GM13977 (cell line): ENCODE results near the gene SHANK2.

Source experiments
- DNase-seq: peaks from one replicate; pipeline ENCODE4 v3.0.0; 2012; ENCODE audit warnings: low spot score
- CTCF ChIP-seq: IDR thresholded peaks from 2 replicates; pipeline ENCODE4 v1.5.1; 2012; ENCODE audit warnings: mild to moderate bottlenecking, control low read depth; ENCODE audit not compliant: insufficient read depth; ENCODE audit errors: extremely low read depth, missing control alignments
- in situ Hi-C: fragments of 300-500 bp; cut with MboI; formaldehyde crosslinking; loops from one replicate; pipeline ENCODE4 v1.12.0; 2022; ENCODE audit warnings: low sequenced_read_pairs, low pct_unique_long_range_greater_than_20kb, mixed read lengths, inconsistent platforms; ENCODE audit not compliant: unreplicated experiment

Gene SHANK2

GRCh38 chr11:71207563-71207962, 44.8 kb downstream of the SHANK2 start:
- TF ChIP-seq CTCF, result no peak
- in situ Hi-C loops, result no loop called here
- DNase-seq, result no peak

- DNase-seq, result no peak
Measured at GRCh38 chr11:71206186-71206585, 46.2 kb downstream of the SHANK2 start.

GRCh38 chr11:71204748-71205664, 47.4 kb downstream of the SHANK2 start:
- in situ Hi-C loops, result no loop called here
- DNase-seq, result no peak
- no peak for TF ChIP-seq CTCF

More at GRCh38 chr11:71206186-71206585, 46.2 kb downstream of the SHANK2 start:
- in situ Hi-C loops, result no loop called here
- no peak for TF ChIP-seq CTCF

GRCh38 chr11:71204294-71204693, 48.1 kb downstream of the SHANK2 start:
- in situ Hi-C loops, result no loop called here

GRCh38 chr11:71203681-71204080, 48.7 kb downstream of the SHANK2 start:
- no peak for DNase-seq
- no peak for TF ChIP-seq CTCF
- in situ Hi-C loops, result no loop called here

More at GRCh38 chr11:71204294-71204693, 48.1 kb downstream of the SHANK2 start:
- no peak for TF ChIP-seq CTCF
- no peak for DNase-seq

GRCh38 chr11:71202966-71203365, 49.4 kb downstream of the SHANK2 start:
- no peak for DNase-seq
- TF ChIP-seq CTCF, result no peak
- in situ Hi-C loops, result no loop called here
